ENCODE measurements around the gene ANKRD30A.

GRCh38 chr10:37301271-37301670 lies 175.9 kb downstream of the ANKRD30A start:
- TF ChIP-seq CTCF (conservative IDR thresholded peaks at IDR 0.05; ENCODE audit: low read length) (no peak), EZH2phosphoT487 (IDR thresholded peaks at IDR 0.05; ENCODE audit: borderline replicate concordance) (no peak)
